IPS-20b (cell line): Measurements from ENCODE around the gene CIT.
"Not testable (repeated sequence)": the region's sequence is repeated elsewhere in the genome, so short reads cannot be mapped to it uniquely, and the experiment has no call there.

Source experiments
- H3K27ac ChIP-seq: one replicate; pipeline ENCODE4 v1.5.1; 2013; ENCODE audit warnings: low read length
- H3K27me3 ChIP-seq: 2 replicates; pipeline ENCODE4 v1.6.1; 2013; ENCODE audit warnings: mild to moderate bottlenecking, low read length, inconsistent platforms; ENCODE audit not compliant: insufficient read depth
- H3K36me3 ChIP-seq: 2 replicates; pipeline ENCODE4 v1.6.1; 2013; ENCODE audit warnings: low read depth, mild to moderate bottlenecking, inconsistent platforms, low read length, moderate library complexity; ENCODE audit not compliant: insufficient read depth
- H3K4me1 ChIP-seq: 2 replicates; pipeline ENCODE4 v1.6.1; 2013; ENCODE audit warnings: mild to moderate bottlenecking, control low read depth, inconsistent platforms, low read length, moderate library complexity; ENCODE audit not compliant: insufficient read depth
- H3K4me3 ChIP-seq: 2 replicates; pipeline ENCODE4 v1.5.1; 2013; ENCODE audit warnings: mild to moderate bottlenecking, low read length, inconsistent platforms
- H3K9ac ChIP-seq: 2 replicates; pipeline ENCODE4 v1.6.1; 2013; ENCODE audit warnings: low read depth, mild to moderate bottlenecking, inconsistent platforms, low read length, moderate library complexity
- H3K9me3 ChIP-seq: 2 replicates; pipeline ENCODE4 v1.6.1; 2013; ENCODE audit warnings: mild to moderate bottlenecking, low read depth, low read length, inconsistent platforms; ENCODE audit not compliant: insufficient read depth

CIT gene

DNA sequence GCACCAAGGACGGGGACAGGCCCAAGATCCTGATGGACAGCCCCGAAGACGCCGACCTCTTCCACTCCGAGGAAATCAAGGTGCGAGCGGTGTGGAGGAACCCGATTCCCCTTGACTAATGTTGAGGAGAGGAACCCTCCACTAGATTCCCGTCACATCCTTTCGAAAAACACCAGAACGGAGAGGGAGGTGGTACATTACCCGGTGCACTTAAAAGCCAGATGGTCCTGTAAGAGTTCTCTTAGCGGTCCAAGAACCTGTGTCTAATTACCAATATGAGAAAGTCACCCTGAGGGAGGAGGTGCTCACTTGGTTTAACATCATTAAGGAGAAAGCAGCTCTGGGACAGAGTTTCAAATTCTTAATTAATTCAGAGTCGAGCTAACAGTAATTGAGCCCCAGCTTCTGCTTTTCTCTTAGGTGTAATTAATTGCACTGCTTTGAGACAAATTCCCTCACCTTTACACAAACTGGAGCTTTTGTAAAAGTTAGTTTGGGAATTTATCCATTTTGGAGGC lies 208.7 kb downstream of the CIT start:
- no peaks in the 10 kb centered on the region for H3K9me3 ChIP-seq
- peak overlapping the region; percentile 96 for H3K9ac ChIP-seq
- H3K4me1 ChIP-seq: no peaks in the 10 kb centered on the region; the same call in 1 of the 2 replicates
- H3K36me3 ChIP-seq: peaks cover 37% of the 10 kb centered on the region
- H3K4me3 ChIP-seq: peak overlapping the region; percentile 94
- no peaks in the 10 kb centered on the region for H3K27me3 ChIP-seq
- H3K27ac ChIP-seq: no peak overlapping the region

DNA sequence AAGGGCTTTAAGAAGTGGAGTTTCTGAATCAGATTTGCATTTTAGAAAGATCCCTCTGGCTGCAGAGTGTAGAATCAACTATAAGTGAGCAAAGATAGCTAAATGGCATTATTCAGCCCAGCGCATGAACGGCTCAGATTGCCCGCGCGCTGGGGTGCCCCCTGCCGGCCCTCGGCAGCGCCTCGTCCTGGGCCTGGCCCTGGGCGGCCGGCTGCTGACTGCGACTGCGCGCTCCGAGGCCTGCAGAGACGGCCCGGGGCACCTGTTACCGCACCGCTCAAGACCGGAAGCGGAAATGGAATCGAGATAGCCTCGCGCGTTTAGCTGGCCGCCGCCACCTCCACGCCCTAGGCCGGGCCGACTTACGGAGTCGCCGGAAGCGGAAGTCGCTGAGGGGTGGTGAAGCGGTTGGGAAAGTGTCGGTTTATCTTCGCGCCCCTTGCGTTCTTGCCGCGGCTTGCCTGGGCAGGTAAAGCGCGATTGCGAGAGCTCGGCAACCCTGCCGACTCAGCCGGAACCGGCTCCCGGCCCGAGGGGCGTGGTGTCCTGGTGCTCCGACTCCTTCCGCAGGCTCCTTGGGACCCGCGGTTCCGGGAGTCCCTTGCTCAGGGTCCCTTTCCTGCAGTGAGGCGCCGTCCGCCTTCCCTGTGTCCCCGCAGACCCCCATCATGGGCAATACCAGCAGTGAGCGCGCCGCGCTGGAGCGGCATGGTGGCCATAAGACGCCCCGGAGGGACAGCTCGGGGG lies 209.4 kb downstream of the CIT start, which contains the start of gene PRKAB1:
Gene PRKAB1 (plus strand): TSS at position 557 of the 747 bp plus-strand sequence. CDS start 112 bp downstream, at position 669.
- H3K4me1 ChIP-seq: no peaks in the 10 kb centered on the region; the same call in 1 of the 2 replicates
- no peak within 1 kb of the TSS for H3K27ac ChIP-seq
- peak within 1 kb of the TSS; percentile 94 for H3K4me3 ChIP-seq
- H3K9ac ChIP-seq: peak within 1 kb of the TSS; percentile 96
- H3K36me3 ChIP-seq: peaks cover 30% of the 10 kb centered on the region
- H3K9me3 ChIP-seq: no peaks in the 10 kb centered on the region
- H3K27me3 ChIP-seq: no peaks in the 10 kb centered on the region

- peaks cover 23% of the 10 kb centered on the region for H3K36me3 ChIP-seq
- H3K9me3 ChIP-seq: no peaks in the 10 kb centered on the region
- H3K9ac ChIP-seq: peak overlapping the region; percentile 80; the same call in 1 of the 2 replicates
- H3K4me3 ChIP-seq: peak overlapping the region; percentile 94
- no peak overlapping the region for H3K27ac ChIP-seq
- no peaks in the 10 kb centered on the region for H3K27me3 ChIP-seq
- H3K4me1 ChIP-seq: no peaks in the 10 kb centered on the region; the same call in 1 of the 2 replicates
Observed at GRCh38 chr12:119666900-119667576, 210.1 kb downstream of the CIT start.

GRCh38 chr12:119666226-119666795 lies 210.8 kb downstream of the CIT start:
- Histone ChIP-seq H3K27ac (no peak overlapping the region), H3K9ac (no peak overlapping the region), H3K4me3 (no peak overlapping the region)

GRCh38 chr12:119665164-119665929 lies 211.8 kb downstream of the CIT start:
- no peak overlapping the region for H3K9ac ChIP-seq
- peaks cover 6% of the 10 kb centered on the region; the same call in 1 of the 2 replicates for H3K36me3 ChIP-seq
- no peaks in the 10 kb centered on the region; the same call in 1 of the 2 replicates for H3K4me1 ChIP-seq
- H3K27ac ChIP-seq: no peak overlapping the region
- H3K4me3 ChIP-seq: no peak overlapping the region
- no peaks in the 10 kb centered on the region for H3K9me3 ChIP-seq
- no peaks in the 10 kb centered on the region for H3K27me3 ChIP-seq

More at GRCh38 chr12:119666226-119666795, 210.8 kb downstream of the CIT start:
- no peaks in the 10 kb centered on the region; the same call in 1 of the 2 replicates for H3K4me1 ChIP-seq
- no peaks in the 10 kb centered on the region for H3K27me3 ChIP-seq
- peaks cover 16% of the 10 kb centered on the region; the same call in 1 of the 2 replicates for H3K36me3 ChIP-seq
- no peaks in the 10 kb centered on the region for H3K9me3 ChIP-seq

GRCh38 chr12:119664642-119665041 lies 212.5 kb downstream of the CIT start:
- Histone ChIP-seq H3K27me3 (no peaks in the 10 kb centered on the region), H3K27ac (no peak overlapping the region), H3K9ac (no peak overlapping the region), H3K36me3 (no peaks in the 10 kb centered on the region), H3K4me1 (no peaks in the 10 kb centered on the region; the same call in 1 of the 2 replicates), H3K4me3 (no peak overlapping the region), H3K9me3 (no peaks in the 10 kb centered on the region)

DNA sequence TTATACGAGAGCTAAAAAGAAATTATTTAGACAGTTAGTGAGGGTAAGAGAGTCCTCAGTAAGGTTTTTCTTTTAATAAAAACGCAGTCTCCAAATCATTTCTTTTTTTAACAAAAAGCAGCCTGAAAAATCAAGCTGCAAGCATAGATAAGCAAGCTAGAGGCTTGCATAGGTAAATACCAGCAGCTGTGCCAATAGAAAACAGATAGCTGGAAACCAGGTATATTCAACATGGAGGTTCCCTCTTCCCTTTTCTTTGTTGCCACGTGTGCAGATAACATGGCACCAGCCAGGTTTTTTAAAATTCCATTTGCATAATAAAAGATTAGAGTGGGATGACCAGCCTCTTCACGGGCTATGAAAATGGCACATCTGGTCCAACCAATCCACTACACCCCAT lies 215.2 kb downstream of the CIT start:
- H3K9ac ChIP-seq: no peak overlapping the region
- H3K27me3 ChIP-seq: no peaks in the 10 kb centered on the region
- no peak overlapping the region for H3K4me3 ChIP-seq
- no peaks in the 10 kb centered on the region for H3K9me3 ChIP-seq
- H3K4me1 ChIP-seq: no peaks in the 10 kb centered on the region; the same call in 1 of the 2 replicates
- no peaks in the 10 kb centered on the region for H3K36me3 ChIP-seq
- H3K27ac ChIP-seq: no peak overlapping the region

- Histone ChIP-seq H3K4me1 (no peaks in the 10 kb centered on the region), H3K9me3 (no peaks in the 10 kb centered on the region; the same call in 1 of the 2 replicates), H3K4me3 (no peak overlapping the region), H3K36me3 (no peaks in the 10 kb centered on the region), H3K27ac (no peak overlapping the region), H3K27me3 (no peaks in the 10 kb centered on the region), H3K9ac (no peak overlapping the region)
Observed at GRCh38 chr12:119660076-119660475, 217.0 kb downstream of the CIT start.

- Histone ChIP-seq H3K9me3 (no peaks in the 10 kb centered on the region; the same call in none of the 2 replicates), H3K27me3 (no peaks in the 10 kb centered on the region), H3K4me1 (no peaks in the 10 kb centered on the region), H3K4me3 (no peak overlapping the region), H3K27ac (no peak overlapping the region), H3K9ac (no peak overlapping the region), H3K36me3 (no peaks in the 10 kb centered on the region)
Observed at GRCh38 chr12:119659289-119659897, 217.7 kb downstream of the CIT start.

- not testable (repeated sequence) for H3K4me3 ChIP-seq, H3K27ac ChIP-seq, H3K36me3 ChIP-seq, H3K4me1 ChIP-seq, H3K9me3 ChIP-seq, H3K9ac ChIP-seq, H3K27me3 ChIP-seq
Observed at GRCh38 chr12:119658166-119658565, 219.0 kb downstream of the CIT start.

GRCh38 chr12:119657001-119657400 lies 220.1 kb downstream of the CIT start:
- not testable (repeated sequence) for H3K9ac ChIP-seq, H3K4me3 ChIP-seq, H3K27me3 ChIP-seq, H3K4me1 ChIP-seq, H3K36me3 ChIP-seq, H3K27ac ChIP-seq
- H3K9me3 ChIP-seq: peaks cover 17% of the 10 kb centered on the region
